ENCODE data around the gene EIPR1. TPM values are rescaled to one million over a fixed set of nuclear protein-coding genes. Genes with fewer than 3 reads are reported as not detected.

Gene EIPR1
- total RNA-seq, 1 donor from 2014 or later, result 27.8 TPM

GRCh38 chr2:3324036-3324386 lies 53.6 kb downstream of the EIPR1 start:
- no peak overlapping the region for H3K4me3 Mint-ChIP-seq (ENCODE audit: unreplicated experiment)
- FAIRE-seq (no peak), DNase-seq (ENCODE audit: low read depth) (no peak)
- TF ChIP-seq EZH2 (IDR thresholded peaks at IDR 0.05; ENCODE audit: insufficient read depth, low read length), result no peak
- TF ChIP-seq CTCF (IDR thresholded peaks at IDR 0.05; ENCODE audit: insufficient read depth, low read depth, low read length), result no peak
- no peak overlapping the region for H2AFZ ChIP-seq (ENCODE audit: low read depth, low read length)
- H3K27ac ChIP-seq (ENCODE audit: low read depth, low read length), result no peak overlapping the region
- H3K9me3 ChIP-seq (ENCODE audit: insufficient read depth, low read depth, low read length), result no peaks in the 10 kb centered on the region
- H3K27me3 Mint-ChIP-seq (ENCODE audit: low read depth, unreplicated experiment), result no peaks in the 10 kb centered on the region
- no peaks in the 10 kb centered on the region for H3K9me3 Mint-ChIP-seq (ENCODE audit: unreplicated experiment)
- no peak overlapping the region for H3K4me3 ChIP-seq (ENCODE audit: insufficient read depth, low read depth, low read length)
- H3K36me3 ChIP-seq (ENCODE audit: insufficient read depth, low read length), result no peaks in the 10 kb centered on the region
- H3K4me1 Mint-ChIP-seq (ENCODE audit: low read depth, unreplicated experiment), result peaks cover 1% of the 10 kb centered on the region
- no peaks in the 10 kb centered on the region for H3K4me1 ChIP-seq (ENCODE audit: insufficient read depth, low read length)
- no peaks in the 10 kb centered on the region for H3K27me3 ChIP-seq (ENCODE audit: insufficient read depth, low read length)
- peaks cover 6% of the 10 kb centered on the region for H3K79me2 ChIP-seq (ENCODE audit: insufficient read depth, low read length)
- no peak overlapping the region for H3K9ac ChIP-seq (ENCODE audit: low read length)
- peaks cover 52% of the 10 kb centered on the region for H4K20me1 ChIP-seq (ENCODE audit: insufficient read depth, low read length)
- peaks cover 11% of the 10 kb centered on the region for H3K36me3 Mint-ChIP-seq (ENCODE audit: low read depth, unreplicated experiment)
- H3K4me2 ChIP-seq (ENCODE audit: low read length), result no peak overlapping the region
- H3K27ac Mint-ChIP-seq (ENCODE audit: unreplicated experiment), result no peak overlapping the region

DNA sequence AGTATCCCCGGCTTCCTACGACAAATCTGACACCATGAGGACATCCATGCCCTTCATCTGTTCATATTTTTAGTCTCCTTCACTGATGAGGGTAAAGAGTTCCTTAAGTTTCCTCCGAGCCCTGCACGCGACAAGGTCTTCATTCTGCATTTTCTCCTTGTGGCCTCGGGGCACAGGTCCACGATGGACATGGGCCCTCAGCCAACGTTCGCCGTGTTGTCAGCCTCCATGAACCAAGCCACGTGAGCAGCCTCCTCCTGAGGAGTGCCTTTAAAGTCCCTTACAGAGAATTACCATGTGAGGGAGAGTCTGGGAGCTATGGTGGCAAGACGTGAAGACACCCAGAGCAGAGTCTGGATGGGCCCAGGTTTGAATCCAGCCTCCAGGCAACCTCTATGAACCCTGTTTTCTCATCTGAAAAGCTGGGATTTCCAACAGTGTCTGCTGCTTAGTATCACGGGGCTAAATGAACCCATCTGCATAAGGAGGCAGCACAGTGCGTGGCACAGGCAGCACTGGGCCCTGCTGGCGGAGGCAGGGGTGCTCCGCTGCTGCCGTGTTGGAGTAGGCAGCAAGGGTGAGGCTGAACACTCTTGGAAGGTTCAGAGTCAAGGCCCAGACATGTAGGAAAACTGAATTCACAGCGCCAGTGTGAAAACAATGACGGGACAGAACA lies 54.1 kb downstream of the EIPR1 start:
- peaks cover 1% of the 10 kb centered on the region for H3K4me1 Mint-ChIP-seq (ENCODE audit: low read depth, unreplicated experiment)
- TF ChIP-seq EZH2 (IDR thresholded peaks at IDR 0.05; ENCODE audit: insufficient read depth, low read length) (no peak), CTCF (IDR thresholded peaks at IDR 0.05; ENCODE audit: insufficient read depth, low read depth, low read length) (no peak)

DNA sequence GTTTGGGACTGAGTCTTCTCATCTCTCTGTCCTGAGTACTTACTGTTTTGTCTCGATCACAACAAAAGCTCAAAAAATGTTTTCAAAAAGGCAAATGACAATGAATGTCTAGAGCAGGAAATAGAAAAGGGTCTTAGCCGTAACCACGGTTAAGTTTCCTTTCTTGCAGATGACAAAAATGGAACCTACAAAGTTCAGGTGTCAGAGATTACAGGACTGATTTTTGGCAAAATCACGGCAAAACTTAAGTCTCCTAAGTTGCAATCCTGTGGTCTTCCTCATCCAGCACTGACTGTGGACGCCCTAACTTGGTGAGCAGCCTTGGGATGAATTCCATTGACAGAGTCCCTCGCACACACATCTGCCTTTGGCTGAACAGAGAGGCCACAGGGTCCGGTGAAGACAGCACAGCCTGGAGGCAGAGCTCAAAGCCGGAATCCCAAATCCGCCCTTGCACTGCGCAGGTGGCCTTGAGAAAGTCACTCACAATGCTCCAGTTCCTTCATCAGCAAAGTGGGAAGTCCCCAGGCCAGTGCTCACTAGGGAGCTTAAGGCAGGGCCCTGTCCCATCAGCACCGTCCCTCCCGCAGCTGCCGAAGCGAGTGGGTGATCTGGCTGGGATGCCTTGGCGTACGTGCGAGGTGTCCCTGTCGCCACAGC lies 55.2 kb downstream of the EIPR1 start:
- Histone ChIP-seq H3K36me3 (ENCODE audit: insufficient read depth, low read length) (no peaks in the 10 kb centered on the region), H2AFZ (ENCODE audit: low read depth, low read length) (no peak overlapping the region), H3K27ac (ENCODE audit: low read depth, low read length) (no peak overlapping the region), H3K4me3 (ENCODE audit: insufficient read depth, low read depth, low read length) (no peak overlapping the region), H3K9ac (ENCODE audit: low read length) (no peak overlapping the region), H3K4me1 (ENCODE audit: insufficient read depth, low read length) (no peaks in the 10 kb centered on the region), H3K27me3 (ENCODE audit: insufficient read depth, low read length) (no peaks in the 10 kb centered on the region), H4K20me1 (ENCODE audit: insufficient read depth, low read length) (peaks cover 59% of the 10 kb centered on the region), H3K79me2 (ENCODE audit: insufficient read depth, low read length) (peaks cover 10% of the 10 kb centered on the region), H3K4me2 (ENCODE audit: low read length) (no peak overlapping the region), H3K9me3 (ENCODE audit: insufficient read depth, low read depth, low read length) (no peaks in the 10 kb centered on the region)
- Mint-ChIP-seq H3K9me3 (ENCODE audit: unreplicated experiment) (no peaks in the 10 kb centered on the region), H3K4me1 (ENCODE audit: low read depth, unreplicated experiment) (peaks cover 1% of the 10 kb centered on the region), H3K27ac (ENCODE audit: unreplicated experiment) (no peak overlapping the region), H3K4me3 (ENCODE audit: unreplicated experiment) (no peak overlapping the region), H3K27me3 (ENCODE audit: low read depth, unreplicated experiment) (no peaks in the 10 kb centered on the region), H3K36me3 (ENCODE audit: low read depth, unreplicated experiment) (peaks cover 16% of the 10 kb centered on the region)
- TF ChIP-seq EZH2 (IDR thresholded peaks at IDR 0.05; ENCODE audit: insufficient read depth, low read length) (no peak), CTCF (IDR thresholded peaks at IDR 0.05; ENCODE audit: insufficient read depth, low read depth, low read length) (no peak)
- FAIRE-seq (no peak), DNase-seq (ENCODE audit: low read depth) (no peak)

More for the DNA sequence above, 54.1 kb downstream of the EIPR1 start:
- Histone ChIP-seq H3K4me2 (ENCODE audit: low read length) (no peak overlapping the region), H2AFZ (ENCODE audit: low read depth, low read length) (no peak overlapping the region), H3K27ac (ENCODE audit: low read depth, low read length) (no peak overlapping the region), H3K36me3 (ENCODE audit: insufficient read depth, low read length) (no peaks in the 10 kb centered on the region), H3K9me3 (ENCODE audit: insufficient read depth, low read depth, low read length) (no peaks in the 10 kb centered on the region), H3K4me3 (ENCODE audit: insufficient read depth, low read depth, low read length) (no peak overlapping the region), H3K79me2 (ENCODE audit: insufficient read depth, low read length) (peaks cover 7% of the 10 kb centered on the region), H3K9ac (ENCODE audit: low read length) (no peak overlapping the region), H3K4me1 (ENCODE audit: insufficient read depth, low read length) (no peaks in the 10 kb centered on the region), H3K27me3 (ENCODE audit: insufficient read depth, low read length) (no peaks in the 10 kb centered on the region), H4K20me1 (ENCODE audit: insufficient read depth, low read length) (peaks cover 55% of the 10 kb centered on the region)
- Mint-ChIP-seq H3K27me3 (ENCODE audit: low read depth, unreplicated experiment) (no peaks in the 10 kb centered on the region), H3K9me3 (ENCODE audit: unreplicated experiment) (no peaks in the 10 kb centered on the region), H3K4me3 (ENCODE audit: unreplicated experiment) (no peak overlapping the region), H3K27ac (ENCODE audit: unreplicated experiment) (no peak overlapping the region), H3K36me3 (ENCODE audit: low read depth, unreplicated experiment) (peaks cover 15% of the 10 kb centered on the region)
- no peak for DNase-seq (ENCODE audit: low read depth)
- no peak for FAIRE-seq
